B cell (primary cell): ENCODE measurements around the gene TP53BP2. TPM values are rescaled to one million over a fixed set of nuclear protein-coding genes. Genes with fewer than 3 reads are reported as not detected.

ENCODE experiments used
- ATAC-seq: fragments of 200-7000 bp; cut with Tn5 transposase; one replicate; pipeline ENCODE4 v1.10.0; 2021; ENCODE audit warnings: low read depth, mild to moderate bottlenecking, moderate number of reproducible peaks, moderate library complexity
- CTCF ChIA-PET: fragments of 350-600 bp; sonication (Branson Sonifier 250); formaldehyde crosslinking; loops from one replicate; lab custom pipeline; 2021; ENCODE audit warnings: antibody characterized with exemption, inconsistent platforms; lab: Charles Lee
- POLR2A ChIA-PET: fragments of 350-600 bp; sonication (Branson Sonifier 250); formaldehyde crosslinking; loops from one replicate; lab custom pipeline; 2021; ENCODE audit warnings: antibody characterized with exemption; lab: Charles Lee
- DNase-seq: peaks from one replicate; pipeline ENCODE4 v3.0.0; 2013
- H2AFZ ChIP-seq: 2 replicates; pipeline ENCODE4 v1.6.1; 2012; ENCODE audit warnings: mild to moderate bottlenecking, low read depth, low read length; ENCODE audit not compliant: insufficient read depth, poor library complexity, severe bottlenecking
- H3K27ac ChIP-seq, 2 donors: 1 replicate in 1 of 2; 2 replicates in 1 of 2; pipeline ENCODE4 v1.5.1; 2012 to 2013; ENCODE audit warnings: low read length in 2 of 2, mild to moderate bottlenecking in 2 of 2, moderate library complexity in 1 of 2
- H3K27me3 ChIP-seq, 4 experiments: fragments of 200-600 bp in 1 of 4; sonication (generic) in 1 of 4; replicated peaks in 1 of 4; 1 replicate in 2 of 4; 2 replicates in 2 of 4; pipeline versions ENCODE4 v1.6.1 to v1.7.0; 2013 to 2016; ENCODE audit warnings: low read length in 3 of 4, mild to moderate bottlenecking in 2 of 4, mixed read lengths in 1 of 4, moderate library complexity in 1 of 4; ENCODE audit not compliant: insufficient read depth in 4 of 4, control insufficient read depth in 3 of 4; ENCODE audit errors: control extremely low read depth in 1 of 4
- H3K36me3 ChIP-seq, 2 experiments: replicated peaks in 1 of 2; 1 replicate in 1 of 2; 2 replicates in 1 of 2; pipeline versions ENCODE4 v1.6.1 to v1.7.1; 2013; ENCODE audit warnings: low read length in 1 of 2; ENCODE audit not compliant: insufficient read depth in 2 of 2, control insufficient read depth in 1 of 2; ENCODE audit errors: control extremely low read depth in 1 of 2, extremely low read depth in 1 of 2
- H3K4me1 ChIP-seq, 2 donors: fragments of 200-600 bp in 1 of 2; sonication (generic) in 1 of 2; 1 replicate in 1 of 2; 2 replicates in 1 of 2; pipeline versions ENCODE4 v1.5.1 to v1.6.1; 2013 to 2017; ENCODE audit warnings: low read length in 2 of 2; ENCODE audit not compliant: control insufficient read depth in 2 of 2, insufficient read depth in 2 of 2
- H3K4me2 ChIP-seq: replicated peaks from 2 replicates; pipeline ENCODE3; 2012; ENCODE audit warnings: mild to moderate bottlenecking, low read depth, low read length; ENCODE audit not compliant: poor library complexity, severe bottlenecking
- H3K4me3 ChIP-seq, 5 experiments: fragments of 200-600 bp in 1 of 5; sonication (generic) in 1 of 5; 1 replicate in 3 of 5; 2 replicates in 2 of 5; pipeline versions ENCODE4 v1.5.1 to v1.7.0; 2011 to 2016; ENCODE audit warnings: low read length in 4 of 5, mild to moderate bottlenecking in 4 of 5, low read depth in 2 of 5, control low read depth in 1 of 5, moderate library complexity in 1 of 5; ENCODE audit not compliant: insufficient read depth in 1 of 5; ENCODE audit errors: control extremely low read depth in 1 of 5, extremely low read depth in 1 of 5
- H3K79me2 ChIP-seq: fragments of 200-600 bp; sonication (generic); one replicate; pipeline ENCODE4 v1.6.0; 2016; ENCODE audit warnings: low read length; ENCODE audit not compliant: control insufficient read depth, insufficient read depth
- H3K9ac ChIP-seq: fragments of 200-600 bp; sonication (generic); 2 replicates; pipeline ENCODE4 v1.6.1; 2017; ENCODE audit warnings: mild to moderate bottlenecking, low read length, moderate library complexity
- H3K9me3 ChIP-seq, 3 donors: one replicate each; pipeline versions ENCODE4 v1.6.1 to v1.7.1; 2013; ENCODE audit warnings: low read length in 2 of 3; ENCODE audit not compliant: control insufficient read depth in 2 of 3, insufficient read depth in 1 of 3; ENCODE audit errors: control extremely low read depth in 1 of 3
- H4K20me1 ChIP-seq: 2 replicates; pipeline ENCODE4 v1.6.0; 2012; ENCODE audit warnings: mild to moderate bottlenecking, low read length; ENCODE audit not compliant: insufficient read depth, control insufficient read depth, poor library complexity, severe bottlenecking
- H3K27ac Mint-ChIP-seq: one replicate; pipeline ENCODE4 v1.8.0; 2021; ENCODE audit warnings: mixed read lengths
- H3K27me3 Mint-ChIP-seq: one replicate; pipeline ENCODE4 v1.8.0; 2021; ENCODE audit warnings: mixed read lengths
- H3K4me1 Mint-ChIP-seq: one replicate; pipeline ENCODE4 v1.8.0; 2021; ENCODE audit warnings: mixed read lengths
- H3K4me3 Mint-ChIP-seq: one replicate; pipeline ENCODE4 v1.8.0; 2021; ENCODE audit warnings: mixed read lengths
- H3K9me3 Mint-ChIP-seq: one replicate; pipeline ENCODE4 v1.8.0; 2022; ENCODE audit warnings: mixed read lengths; ENCODE audit not compliant: insufficient read depth
- CTCF ChIP-seq: fragments of 200-600 bp; IDR thresholded peaks from one replicate; pipeline ENCODE4 v1.8.0; 2022; ENCODE audit warnings: antibody characterized with exemption, mild to moderate bottlenecking
- EZH2 ChIP-seq: IDR thresholded peaks from 2 replicates; pipeline ENCODE4 v1.6.1; 2012; ENCODE audit warnings: borderline replicate concordance, low read depth, mild to moderate bottlenecking, moderate library complexity, low read length; ENCODE audit not compliant: insufficient read depth, poor library complexity, severe bottlenecking
- WGBS: methylation state at CpG from one replicate; pipeline ENCODE4 v1.1.5; 2013; ENCODE audit warnings: missing lambda C conversion rate; ENCODE audit not compliant: insufficient coverage; 5-methylcytosine and 5-hydroxymethylcytosine counted together
- intact Hi-C: fragments of 100-400 bp; cut with micrococcal nuclease; formaldehyde crosslinking; loops from one replicate; pipeline ENCODE4 v1.10.0; 2022
- polyA plus RNA-seq: library from polyadenylated mRNA; depleted of rRNA; stranded (reverse); fragments of >200 nt; gene quantifications from 2 replicates; pipeline ENCODE4 v1.2.3, GENCODE V29; 2012
- total RNA-seq, 2 donors: library from RNA; stranded (reverse); fragments of 120-200 nt in 1 of 2; gene quantifications; 1 replicate in 1 of 2; 2 replicates in 1 of 2; pipeline versions ENCODE4 v1.2.3 to v1.2.4, GENCODE V29; 2013 to 2022

TP53BP2 gene
- total and polyA plus RNA-seq, 2 donors (not counting 1 experiment from before 2014, with no cell fraction given), result 10.8 to 40.0 TPM

- H2AFZ ChIP-seq, result no peak overlapping the region
- H3K9me3 ChIP-seq, result no peaks in the 10 kb centered on the region
- no peak overlapping the region for H3K27ac ChIP-seq
- no peak overlapping the region for H3K4me2 ChIP-seq
- no peak for DNase-seq
- no peaks in the 10 kb centered on the region for H4K20me1 ChIP-seq
- no peak overlapping the region for H3K4me3 ChIP-seq
- intact Hi-C loops, result no loop called here
- H3K9me3 Mint-ChIP-seq, result no peaks in the 10 kb centered on the region
- no peaks in the 10 kb centered on the region for H3K79me2 ChIP-seq
- peaks cover 0 to 9% of the 10 kb centered on the region in 2 experiments for H3K36me3 ChIP-seq
- no peak overlapping the region for H3K27ac Mint-ChIP-seq
- 84% methylated on average over 5 of the region's 9 CpGs for WGBS
- no peaks in the 10 kb centered on the region for H3K27me3 Mint-ChIP-seq
- no peaks in the 10 kb centered on the region for H3K4me1 Mint-ChIP-seq
- H3K9ac ChIP-seq, result no peak overlapping the region
- ATAC-seq, result no peak
- ChIA-PET CTCF (interaction anchor here (2.2 kb wide), 1 partner anchor 47 kb away, joined by 6 read pairs; no protein-coding TSS in a partner anchor), POLR2A (no interaction called here)
- no peaks in the 10 kb centered on the region for H3K27me3 ChIP-seq
- no peak overlapping the region for H3K4me3 Mint-ChIP-seq
- H3K4me1 ChIP-seq, result no peaks in the 10 kb centered on the region
- TF ChIP-seq EZH2 (no peak), CTCF (no peak)
Measured at GRCh38 chr1:223742856-223743517, 102.8 kb downstream of the TP53BP2 start.

- CTCF ChIA-PET, result interaction anchor here (1.4 to 4.0 kb wide), 3 partner anchors 8 to 46 kb away, joined by 4 to 23 read pairs (median 6); no protein-coding TSS in a partner anchor
Measured at GRCh38 chr1:223741861-223742260, 103.9 kb downstream of the TP53BP2 start.

More at GRCh38 chr1:223741861-223742260, 103.9 kb downstream of the TP53BP2 start:
- Histone ChIP-seq H2AFZ (no peak overlapping the region), H3K4me1 (no peaks in the 10 kb centered on the region), H3K4me3 (no peak overlapping the region), H4K20me1 (no peaks in the 10 kb centered on the region), H3K27ac (no peak overlapping the region), H3K9me3 (no peaks in the 10 kb centered on the region), H3K27me3 (no peaks in the 10 kb centered on the region), H3K79me2 (no peaks in the 10 kb centered on the region), H3K4me2 (no peak overlapping the region), H3K9ac (no peak overlapping the region), H3K36me3 (peaks cover 0 to 9% of the 10 kb centered on the region in 2 experiments)
- Mint-ChIP-seq H3K27ac (no peak overlapping the region), H3K9me3 (no peaks in the 10 kb centered on the region), H3K27me3 (no peaks in the 10 kb centered on the region), H3K4me1 (no peaks in the 10 kb centered on the region), H3K4me3 (no peak overlapping the region)
- DNase-seq, result no peak
- POLR2A ChIA-PET, result no interaction called here
- WGBS, result 100% methylated on average over 6 of the region's 6 CpGs
- TF ChIP-seq CTCF, result no peak
- no peak for TF ChIP-seq EZH2
- intact Hi-C loops, result no loop called here
- no peak for ATAC-seq
